Left ventricle myocardium inferior (tissue), 1 donor: Measurements from ENCODE around the gene BMP6. TPM values are rescaled to one million over a fixed set of nuclear protein-coding genes. Genes with fewer than 3 reads are reported as not detected.

Experiments used
- DNase-seq: peaks from one replicate; pipeline ENCODE4 v3.0.0-alpha.2; 2020
- H3K27ac ChIP-seq: fragments of 200-600 bp; replicated peaks from 2 replicates; pipeline ENCODE4 v1.8.0; 2021
- H3K27me3 ChIP-seq: fragments of 200-600 bp; 2 replicates; pipeline ENCODE4 v1.8.0; 2021; ENCODE audit warnings: low read depth
- H3K36me3 ChIP-seq: fragments of 200-600 bp; 2 replicates; pipeline ENCODE4 v1.8.0; 2021
- H3K4me1 ChIP-seq: fragments of 200-600 bp; 2 replicates; pipeline ENCODE4 v1.8.0; 2021
- H3K4me3 ChIP-seq: fragments of 200-600 bp; 2 replicates; pipeline ENCODE4 v1.8.0; 2021; ENCODE audit warnings: mild to moderate bottlenecking, moderate library complexity
- H3K9me3 ChIP-seq: fragments of 200-600 bp; replicated peaks from 2 replicates; pipeline ENCODE4 v1.8.0; 2021
- CTCF ChIP-seq: fragments of 200-600 bp; IDR thresholded peaks from 2 replicates; pipeline ENCODE4 v1.8.0; 2021; ENCODE audit warnings: antibody characterized with exemption, mild to moderate bottlenecking, borderline replicate concordance
- intact Hi-C: fragments of 100-400 bp; cut with micrococcal nuclease; formaldehyde crosslinking; loops from one replicate; pipeline ENCODE4 v1.11.0; 2022
- total RNA-seq: library from RNA; stranded (reverse); fragmentation: NEBNext Ultra II Directional; extraction: Animal tissue kit (Norgen Biotek cat#: 25700); gene quantifications from one replicate; pipeline ENCODE4 v1.2.1, GENCODE V29; 2021
- donor health status: DM: no; HTN: yes; CAD: no; lungs with severe emphysema.

Gene BMP6
- total RNA-seq, 1 donor from 2014 or later: 5.2 TPM

- intact Hi-C loops: no loop called here
- H3K4me1 ChIP-seq: no peaks in the 10 kb centered on the region
- no peak for DNase-seq
- H3K9me3 ChIP-seq: no peaks in the 10 kb centered on the region
- TF ChIP-seq CTCF: no peak
- no peaks in the 10 kb centered on the region for H3K36me3 ChIP-seq
- H3K4me3 ChIP-seq: no peak overlapping the region
- no peak overlapping the region for H3K27ac ChIP-seq
- peaks cover 15% of the 10 kb centered on the region for H3K27me3 ChIP-seq
Measured at GRCh38 chr6:7701212-7701834, 24.6 kb upstream of the BMP6 start.

GRCh38 chr6:7703148-7703680 is 22.7 kb upstream of the BMP6 start:
- no peaks in the 10 kb centered on the region for H3K9me3 ChIP-seq
- peaks cover 12% of the 10 kb centered on the region for H3K27me3 ChIP-seq
- intact Hi-C loops: no loop called here
- no peak for DNase-seq
- H3K4me1 ChIP-seq: no peaks in the 10 kb centered on the region
- H3K4me3 ChIP-seq: no peak overlapping the region
- no peaks in the 10 kb centered on the region for H3K36me3 ChIP-seq
- TF ChIP-seq CTCF: no peak
- H3K27ac ChIP-seq: no peak overlapping the region

- Histone ChIP-seq H3K4me3 (no peak overlapping the region), H3K4me1 (no peaks in the 10 kb centered on the region), H3K27me3 (peaks cover 12% of the 10 kb centered on the region), H3K9me3 (no peaks in the 10 kb centered on the region), H3K27ac (no peak overlapping the region), H3K36me3 (no peaks in the 10 kb centered on the region)
- TF ChIP-seq CTCF: no peak
- intact Hi-C loops: no loop called here
- DNase-seq: no peak
Measured at GRCh38 chr6:7705483-7705882, 20.4 kb upstream of the BMP6 start.

GRCh38 chr6:7706269-7706668 is 19.6 kb upstream of the BMP6 start:
- intact Hi-C loops: no loop called here
- no peak for TF ChIP-seq CTCF
- no peak for DNase-seq

GRCh38 chr6:7707787-7708186 is 18.1 kb upstream of the BMP6 start:
- Histone ChIP-seq H3K27ac (no peak overlapping the region), H3K27me3 (peaks cover 12% of the 10 kb centered on the region), H3K4me3 (no peak overlapping the region), H3K36me3 (no peaks in the 10 kb centered on the region), H3K4me1 (no peaks in the 10 kb centered on the region), H3K9me3 (peaks cover 7% of the 10 kb centered on the region)
- intact Hi-C loops: no loop called here
- TF ChIP-seq CTCF: no peak
- no peak for DNase-seq

More at GRCh38 chr6:7706269-7706668, 19.6 kb upstream of the BMP6 start:
- peaks cover 6% of the 10 kb centered on the region for H3K9me3 ChIP-seq
- no peak overlapping the region for H3K27ac ChIP-seq
- H3K4me3 ChIP-seq: no peak overlapping the region
- H3K36me3 ChIP-seq: no peaks in the 10 kb centered on the region
- H3K27me3 ChIP-seq: peaks cover 10% of the 10 kb centered on the region
- no peaks in the 10 kb centered on the region for H3K4me1 ChIP-seq
